Measurements from ENCODE around the gene GRB2. TPM values are rescaled to one million over a fixed set of nuclear protein-coding genes. Genes with fewer than 3 reads are reported as not detected.

The GRB2 gene
- total and polyA plus RNA-seq, 10 of the 15 experiments (the other 5 are each of a cell fraction or from before 2014, with no cell fraction given), result 113 to 268 (median 158) TPM

DNA sequence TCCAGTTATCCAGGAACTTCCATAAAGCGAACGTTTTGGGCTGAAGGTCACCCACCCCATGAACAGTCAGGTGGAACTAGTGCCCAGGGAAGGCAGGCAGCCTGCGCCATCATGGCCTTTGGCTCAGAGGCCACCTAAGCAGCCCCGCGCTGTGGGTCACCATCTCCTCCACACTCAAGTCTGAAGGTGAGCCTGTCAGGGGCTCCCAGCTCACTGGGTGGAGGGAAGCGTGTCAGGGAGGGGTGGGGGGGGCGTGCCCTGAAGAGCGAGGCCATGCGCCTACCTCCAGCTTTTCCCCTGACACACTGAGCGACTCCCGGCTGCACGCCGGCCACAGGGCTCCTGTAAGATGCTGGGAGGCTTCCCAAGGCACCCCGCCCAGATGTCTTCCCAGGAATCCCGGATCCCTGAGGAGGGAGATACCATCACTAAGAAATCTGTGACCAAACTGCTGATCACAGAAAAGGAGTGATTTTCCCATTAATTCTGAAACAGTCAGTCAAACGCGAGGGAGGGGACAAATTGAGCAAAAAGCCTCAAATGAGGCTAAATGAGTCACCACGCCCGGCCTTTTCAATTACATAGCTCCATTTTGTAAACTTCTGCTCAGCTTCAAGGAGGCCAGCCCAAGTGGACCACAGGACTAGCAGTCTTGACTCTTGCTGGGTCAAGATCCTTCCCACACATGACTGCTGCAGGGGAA lies 89.8 kb downstream of the GRB2 start (continued):
- TF ChIP-seq, protein P1, sequence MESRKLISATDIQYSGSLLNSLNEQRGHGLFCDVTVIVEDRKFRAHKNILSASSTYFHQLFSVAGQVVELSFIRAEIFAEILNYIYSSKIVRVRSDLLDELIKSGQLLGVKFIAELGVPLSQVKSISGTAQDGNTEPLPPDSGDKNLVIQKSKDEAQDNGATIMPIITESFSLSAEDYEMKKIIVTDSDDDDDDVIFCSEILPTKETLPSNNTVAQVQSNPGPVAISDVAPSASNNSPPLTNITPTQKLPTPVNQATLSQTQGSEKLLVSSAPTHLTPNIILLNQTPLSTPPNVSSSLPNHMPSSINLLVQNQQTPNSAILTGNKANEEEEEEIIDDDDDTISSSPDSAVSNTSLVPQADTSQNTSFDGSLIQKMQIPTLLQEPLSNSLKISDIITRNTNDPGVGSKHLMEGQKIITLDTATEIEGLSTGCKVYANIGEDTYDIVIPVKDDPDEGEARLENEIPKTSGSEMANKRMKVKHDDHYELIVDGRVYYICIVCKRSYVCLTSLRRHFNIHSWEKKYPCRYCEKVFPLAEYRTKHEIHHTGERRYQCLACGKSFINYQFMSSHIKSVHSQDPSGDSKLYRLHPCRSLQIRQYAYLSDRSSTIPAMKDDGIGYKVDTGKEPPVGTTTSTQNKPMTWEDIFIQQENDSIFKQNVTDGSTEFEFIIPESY (IDR thresholded peaks at IDR 0.05), result no peak
- TF ChIP-seq CBX5 (IDR thresholded peaks at IDR 0.05; ENCODE audit: low read depth) (no peak), GABPA (IDR thresholded peaks at IDR 0.05; ENCODE audit: low read depth) (no peak), TCF7 (IDR thresholded peaks at IDR 0.05; ENCODE audit: borderline replicate concordance) (no peak), MEF2A (IDR thresholded peaks at IDR 0.05; ENCODE audit: insufficient read depth, low read depth, low read length) (0 out of 2 replicates have a peak, but pooled peaks have one; percentile 48), RCOR1 (conservative IDR thresholded peaks at IDR 0.05; ENCODE audit: low read depth, low read length) (no peak), NBN (IDR thresholded peaks at IDR 0.05) (no peak), KAT2A (conservative IDR thresholded peaks at IDR 0.05; ENCODE audit: control insufficient read depth, low read depth, low read length) (no peak), SP1 (IDR thresholded peaks at IDR 0.05; ENCODE audit: low read depth, low read length) (no peak), NR2C1 (IDR thresholded peaks at IDR 0.05) (no peak), JUNB (IDR thresholded peaks at IDR 0.05) (peak; percentile 93), CHD4 (IDR thresholded peaks at IDR 0.05) (no peak), MTA2 (IDR thresholded peaks at IDR 0.05; ENCODE audit: low read depth) (peak; percentile 74), SMARCA5 (IDR thresholded peaks at IDR 0.05) (no peak), POLR2AphosphoS2 (IDR thresholded peaks at IDR 0.05; ENCODE audit: low read depth, low read length) (no peak)
- TF ChIP-seq, protein P2, sequence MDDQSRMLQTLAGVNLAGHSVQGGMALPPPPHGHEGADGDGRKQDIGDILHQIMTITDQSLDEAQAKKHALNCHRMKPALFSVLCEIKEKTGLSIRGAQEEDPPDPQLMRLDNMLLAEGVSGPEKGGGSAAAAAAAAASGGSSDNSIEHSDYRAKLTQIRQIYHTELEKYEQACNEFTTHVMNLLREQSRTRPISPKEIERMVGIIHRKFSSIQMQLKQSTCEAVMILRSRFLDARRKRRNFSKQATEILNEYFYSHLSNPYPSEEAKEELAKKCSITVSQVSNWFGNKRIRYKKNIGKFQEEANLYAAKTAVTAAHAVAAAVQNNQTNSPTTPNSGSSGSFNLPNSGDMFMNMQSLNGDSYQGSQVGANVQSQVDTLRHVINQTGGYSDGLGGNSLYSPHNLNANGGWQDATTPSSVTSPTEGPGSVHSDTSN (IDR thresholded peaks at IDR 0.05; ENCODE audit: insufficient replicate concordance, low read depth, low read length), result peak; percentile 56
- TF ChIP-seq, protein P3, sequence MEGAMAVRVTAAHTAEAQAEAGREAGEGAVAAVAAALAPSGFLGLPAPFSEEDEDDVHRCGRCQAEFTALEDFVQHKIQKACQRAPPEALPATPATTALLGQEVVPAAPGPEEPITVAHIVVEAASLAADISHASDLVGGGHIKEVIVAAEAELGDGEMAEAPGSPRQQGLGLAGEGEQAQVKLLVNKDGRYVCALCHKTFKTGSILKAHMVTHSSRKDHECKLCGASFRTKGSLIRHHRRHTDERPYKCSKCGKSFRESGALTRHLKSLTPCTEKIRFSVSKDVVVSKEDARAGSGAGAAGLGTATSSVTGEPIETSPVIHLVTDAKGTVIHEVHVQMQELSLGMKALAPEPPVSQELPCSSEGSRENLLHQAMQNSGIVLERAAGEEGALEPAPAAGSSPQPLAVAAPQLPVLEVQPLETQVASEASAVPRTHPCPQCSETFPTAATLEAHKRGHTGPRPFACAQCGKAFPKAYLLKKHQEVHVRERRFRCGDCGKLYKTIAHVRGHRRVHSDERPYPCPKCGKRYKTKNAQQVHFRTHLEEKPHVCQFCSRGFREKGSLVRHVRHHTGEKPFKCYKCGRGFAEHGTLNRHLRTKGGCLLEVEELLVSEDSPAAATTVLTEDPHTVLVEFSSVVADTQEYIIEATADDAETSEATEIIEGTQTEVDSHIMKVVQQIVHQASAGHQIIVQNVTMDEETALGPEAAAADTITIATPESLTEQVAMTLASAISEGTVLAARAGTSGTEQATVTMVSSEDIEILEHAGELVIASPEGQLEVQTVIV (IDR thresholded peaks at IDR 0.05; ENCODE audit: borderline replicate concordance, partially characterized antibody), result no peak
- TF ChIP-seq, protein P4, sequence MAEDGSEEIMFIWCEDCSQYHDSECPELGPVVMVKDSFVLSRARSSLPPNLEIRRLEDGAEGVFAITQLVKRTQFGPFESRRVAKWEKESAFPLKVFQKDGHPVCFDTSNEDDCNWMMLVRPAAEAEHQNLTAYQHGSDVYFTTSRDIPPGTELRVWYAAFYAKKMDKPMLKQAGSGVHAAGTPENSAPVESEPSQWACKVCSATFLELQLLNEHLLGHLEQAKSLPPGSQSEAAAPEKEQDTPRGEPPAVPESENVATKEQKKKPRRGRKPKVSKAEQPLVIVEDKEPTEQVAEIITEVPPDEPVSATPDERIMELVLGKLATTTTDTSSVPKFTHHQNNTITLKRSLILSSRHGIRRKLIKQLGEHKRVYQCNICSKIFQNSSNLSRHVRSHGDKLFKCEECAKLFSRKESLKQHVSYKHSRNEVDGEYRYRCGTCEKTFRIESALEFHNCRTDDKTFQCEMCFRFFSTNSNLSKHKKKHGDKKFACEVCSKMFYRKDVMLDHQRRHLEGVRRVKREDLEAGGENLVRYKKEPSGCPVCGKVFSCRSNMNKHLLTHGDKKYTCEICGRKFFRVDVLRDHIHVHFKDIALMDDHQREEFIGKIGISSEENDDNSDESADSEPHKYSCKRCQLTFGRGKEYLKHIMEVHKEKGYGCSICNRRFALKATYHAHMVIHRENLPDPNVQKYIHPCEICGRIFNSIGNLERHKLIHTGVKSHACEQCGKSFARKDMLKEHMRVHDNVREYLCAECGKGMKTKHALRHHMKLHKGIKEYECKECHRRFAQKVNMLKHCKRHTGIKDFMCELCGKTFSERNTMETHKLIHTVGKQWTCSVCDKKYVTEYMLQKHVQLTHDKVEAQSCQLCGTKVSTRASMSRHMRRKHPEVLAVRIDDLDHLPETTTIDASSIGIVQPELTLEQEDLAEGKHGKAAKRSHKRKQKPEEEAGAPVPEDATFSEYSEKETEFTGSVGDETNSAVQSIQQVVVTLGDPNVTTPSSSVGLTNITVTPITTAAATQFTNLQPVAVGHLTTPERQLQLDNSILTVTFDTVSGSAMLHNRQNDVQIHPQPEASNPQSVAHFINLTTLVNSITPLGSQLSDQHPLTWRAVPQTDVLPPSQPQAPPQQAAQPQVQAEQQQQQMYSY (CRISPR knock-in tag; IDR thresholded peaks at IDR 0.05), result no peak
- TF ChIP-seq, protein P5, sequence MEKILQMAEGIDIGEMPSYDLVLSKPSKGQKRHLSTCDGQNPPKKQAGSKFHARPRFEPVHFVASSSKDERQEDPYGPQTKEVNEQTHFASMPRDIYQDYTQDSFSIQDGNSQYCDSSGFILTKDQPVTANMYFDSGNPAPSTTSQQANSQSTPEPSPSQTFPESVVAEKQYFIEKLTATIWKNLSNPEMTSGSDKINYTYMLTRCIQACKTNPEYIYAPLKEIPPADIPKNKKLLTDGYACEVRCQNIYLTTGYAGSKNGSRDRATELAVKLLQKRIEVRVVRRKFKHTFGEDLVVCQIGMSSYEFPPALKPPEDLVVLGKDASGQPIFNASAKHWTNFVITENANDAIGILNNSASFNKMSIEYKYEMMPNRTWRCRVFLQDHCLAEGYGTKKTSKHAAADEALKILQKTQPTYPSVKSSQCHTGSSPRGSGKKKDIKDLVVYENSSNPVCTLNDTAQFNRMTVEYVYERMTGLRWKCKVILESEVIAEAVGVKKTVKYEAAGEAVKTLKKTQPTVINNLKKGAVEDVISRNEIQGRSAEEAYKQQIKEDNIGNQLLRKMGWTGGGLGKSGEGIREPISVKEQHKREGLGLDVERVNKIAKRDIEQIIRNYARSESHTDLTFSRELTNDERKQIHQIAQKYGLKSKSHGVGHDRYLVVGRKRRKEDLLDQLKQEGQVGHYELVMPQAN (conservative IDR thresholded peaks at IDR 0.05), result no peak

Measured in GM12878 (cell line).